Astrocyte of the cerebellum (primary cell): ENCODE data around the gene GPR15.

ENCODE experiments used
- DNase-seq: peaks from one replicate; pipeline ENCODE4 v3.0.0-alpha.2; 2011; ENCODE audit warnings: low read depth
- H3K4me3 ChIP-seq: 2 replicates; pipeline ENCODE4 v1.5.1; 2011; ENCODE audit warnings: mild to moderate bottlenecking, low read depth, low read length, moderate library complexity
- CTCF ChIP-seq: IDR thresholded peaks from 2 replicates; pipeline ENCODE4 v1.5.1; 2012; ENCODE audit warnings: low read length, low read depth, moderate library complexity, mild to moderate bottlenecking; ENCODE audit errors: missing control alignments
- in situ Hi-C: cut with HindIII; loops from 2 replicates; pipeline ENCODE4 v1.10.0; 2017; ENCODE audit warnings: low sequenced_read_pairs

Gene GPR15

GRCh38 chr3:98514948-98515347 lies 16.8 kb upstream of the GPR15 start:
- in situ Hi-C loops = no loop called here

GRCh38 chr3:98518816-98519215 lies 13.0 kb upstream of the GPR15 start:
- in situ Hi-C loops = no loop called here
- DNase-seq = no peak
- TF ChIP-seq CTCF = no peak
- H3K4me3 ChIP-seq = no peak overlapping the region

More at GRCh38 chr3:98514948-98515347, 16.8 kb upstream of the GPR15 start:
- no peak for TF ChIP-seq CTCF
- H3K4me3 ChIP-seq = no peak overlapping the region
- no peak for DNase-seq

GRCh38 chr3:98519351-98519750 lies 12.4 kb upstream of the GPR15 start:
- no peak overlapping the region for H3K4me3 ChIP-seq
- in situ Hi-C loops = no loop called here
- no peak for DNase-seq
- no peak for TF ChIP-seq CTCF

GRCh38 chr3:98521897-98522543 lies 9.8 kb upstream of the GPR15 start:
- in situ Hi-C loops = no loop called here
- peak overlapping the region; percentile 65 for H3K4me3 ChIP-seq
- no peak for TF ChIP-seq CTCF
- peak; percentile 28 for DNase-seq

GRCh38 chr3:98522544-98523281 lies 9.1 kb upstream of the GPR15 start, which contains the start of gene CLDND1:
Gene CLDND1, minus strand, starts transcription at chr3:98522902. Its CDS starts 1,478 bp downstream, at chr3:98521424.
- in situ Hi-C loops = no loop called here
- peak within 1 kb of the TSS; percentile 65 for H3K4me3 ChIP-seq
- no peak for TF ChIP-seq CTCF
- DNase-seq = peak; percentile 89

GRCh38 chr3:98525494-98525893 lies 6.3 kb upstream of the GPR15 start:
- no peak for TF ChIP-seq CTCF
- in situ Hi-C loops = no loop called here
- DNase-seq = no peak
- no peak overlapping the region for H3K4me3 ChIP-seq
